Parathyroid adenoma (tissue), 2 donors: ENCODE measurements around the gene TAL1.

Experiments used
- H2AFZ ChIP-seq: fragments of 300-600 bp; sonication (generic); one replicate; pipeline ENCODE4 v1.7.0; 2017; ENCODE audit warnings: antibody characterized with exemption, mild to moderate bottlenecking
- H3K27ac ChIP-seq: fragments of 300-600 bp; sonication (generic); one replicate; pipeline ENCODE4 v1.7.0; 2017
- H3K27me3 ChIP-seq: fragments of 300-600 bp; sonication (generic); one replicate; pipeline ENCODE4 v1.7.0; 2017; ENCODE audit warnings: low read length; ENCODE audit not compliant: control insufficient read depth, insufficient read depth
- H3K36me3 ChIP-seq: fragments of 300-600 bp; sonication (generic); one replicate; pipeline ENCODE4 v1.7.0; 2017; ENCODE audit warnings: low read length; ENCODE audit not compliant: control insufficient read depth, insufficient read depth
- H3K4me1 ChIP-seq: fragments of 300-600 bp; sonication (generic); one replicate; pipeline ENCODE4 v1.7.0; 2017; ENCODE audit warnings: control low read depth
- H3K4me2 ChIP-seq: fragments of 300-600 bp; sonication (generic); one replicate; pipeline ENCODE4 v1.7.0; 2017; ENCODE audit warnings: low read length
- H3K4me3 ChIP-seq: fragments of 300-600 bp; sonication (generic); one replicate; pipeline ENCODE4 v1.7.0; 2017; ENCODE audit warnings: low read depth, low read length
- H3K79me2 ChIP-seq: fragments of 300-600 bp; sonication (generic); one replicate; pipeline ENCODE4 v1.7.0; 2017; ENCODE audit warnings: control low read depth
- H3K9ac ChIP-seq: fragments of 300-600 bp; sonication (generic); one replicate; pipeline ENCODE4 v1.7.0; 2017; ENCODE audit warnings: mild to moderate bottlenecking
- H3K9me3 ChIP-seq: fragments of 300-600 bp; sonication (generic); one replicate; pipeline ENCODE4 v1.7.0; 2017; ENCODE audit warnings: low read length; ENCODE audit not compliant: control insufficient read depth
- TF ChIP-seq, protein P1 (sequence below): fragments of 300-600 bp; sonication (generic); IDR thresholded peaks from one replicate; pipeline ENCODE4 v1.7.0; 2017; ENCODE audit warnings: antibody characterized with exemption, mild to moderate bottlenecking
- donor health status: primary hyperparathyroidism.

Gene TAL1

DNA sequence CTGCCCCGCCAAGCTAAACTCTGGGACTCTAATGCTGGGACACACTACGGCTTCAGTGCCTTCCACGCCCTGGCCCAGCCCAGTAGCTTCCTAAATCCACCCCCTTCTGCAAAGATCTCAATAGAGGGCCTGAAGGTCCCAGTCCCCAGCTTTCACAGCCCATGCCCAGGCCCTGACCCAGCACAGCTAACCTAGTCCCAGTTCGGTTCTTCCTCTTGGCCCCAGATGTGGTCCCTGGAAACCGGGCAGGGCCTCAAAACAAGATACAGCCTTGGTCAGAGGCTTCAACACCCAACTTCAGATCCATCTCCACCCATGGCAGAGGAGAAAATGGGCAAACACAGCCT lies 41.5 kb downstream of the TAL1 start:
- no peak overlapping the region for H3K27ac ChIP-seq

DNA sequence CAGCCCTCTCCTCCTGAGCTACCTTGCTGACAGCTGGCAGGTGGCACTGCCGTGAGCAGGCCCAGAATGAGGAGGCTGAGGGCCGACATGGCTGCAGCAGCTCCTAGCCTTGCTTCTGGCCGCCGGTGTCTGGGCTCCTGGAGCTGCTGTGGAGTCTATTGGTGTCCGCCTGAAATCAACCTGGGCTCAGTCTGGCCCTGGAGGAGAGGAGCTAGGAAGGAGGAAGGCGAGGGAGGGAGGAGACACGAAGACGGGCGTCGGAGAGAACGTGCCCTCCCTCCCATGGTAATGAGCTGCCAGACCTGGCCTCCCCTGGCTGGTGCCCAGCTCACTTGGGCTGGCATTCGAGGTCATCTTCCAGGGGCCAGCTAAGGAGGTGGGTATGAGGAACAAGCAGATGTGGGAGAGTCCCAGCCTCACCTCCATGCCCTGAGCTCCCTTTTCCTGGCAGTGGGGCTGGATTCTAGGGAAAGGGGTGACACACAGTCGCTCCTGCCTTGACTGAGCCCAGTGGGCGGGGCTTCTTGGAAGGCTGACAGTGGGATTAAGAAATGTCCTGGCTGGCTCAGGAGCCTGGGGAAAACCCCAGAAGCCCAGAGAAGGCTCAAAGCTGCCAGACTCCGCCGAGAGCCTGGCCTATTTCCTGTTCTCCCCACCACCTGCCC lies 42.0 kb downstream of the TAL1 start, which contains the start of gene PDZK1IP1:
TSS of gene PDZK1IP1 (minus strand) at position 193 of the 665 bp plus-strand sequence. CDS start at position 89, 104 bp downstream.
- no peak within 1 kb of the TSS for H3K4me2 ChIP-seq
- no peaks in the 10 kb centered on the region for H3K36me3 ChIP-seq
- no peaks in the 10 kb centered on the region for H3K79me2 ChIP-seq
- H3K4me1 ChIP-seq, result no peaks in the 10 kb centered on the region
- TF ChIP-seq, protein P1, sequence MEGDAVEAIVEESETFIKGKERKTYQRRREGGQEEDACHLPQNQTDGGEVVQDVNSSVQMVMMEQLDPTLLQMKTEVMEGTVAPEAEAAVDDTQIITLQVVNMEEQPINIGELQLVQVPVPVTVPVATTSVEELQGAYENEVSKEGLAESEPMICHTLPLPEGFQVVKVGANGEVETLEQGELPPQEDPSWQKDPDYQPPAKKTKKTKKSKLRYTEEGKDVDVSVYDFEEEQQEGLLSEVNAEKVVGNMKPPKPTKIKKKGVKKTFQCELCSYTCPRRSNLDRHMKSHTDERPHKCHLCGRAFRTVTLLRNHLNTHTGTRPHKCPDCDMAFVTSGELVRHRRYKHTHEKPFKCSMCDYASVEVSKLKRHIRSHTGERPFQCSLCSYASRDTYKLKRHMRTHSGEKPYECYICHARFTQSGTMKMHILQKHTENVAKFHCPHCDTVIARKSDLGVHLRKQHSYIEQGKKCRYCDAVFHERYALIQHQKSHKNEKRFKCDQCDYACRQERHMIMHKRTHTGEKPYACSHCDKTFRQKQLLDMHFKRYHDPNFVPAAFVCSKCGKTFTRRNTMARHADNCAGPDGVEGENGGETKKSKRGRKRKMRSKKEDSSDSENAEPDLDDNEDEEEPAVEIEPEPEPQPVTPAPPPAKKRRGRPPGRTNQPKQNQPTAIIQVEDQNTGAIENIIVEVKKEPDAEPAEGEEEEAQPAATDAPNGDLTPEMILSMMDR, result no peak
- H3K9ac ChIP-seq, result no peak within 1 kb of the TSS
- no peak within 1 kb of the TSS for H3K27ac ChIP-seq
- H3K4me3 ChIP-seq, result no peak within 1 kb of the TSS
- no peak within 1 kb of the TSS for H2AFZ ChIP-seq
- no peaks in the 10 kb centered on the region for H3K9me3 ChIP-seq
- no peaks in the 10 kb centered on the region for H3K27me3 ChIP-seq

More for the DNA sequence above, 41.5 kb downstream of the TAL1 start:
- TF ChIP-seq, protein P1, result no peak
- Histone ChIP-seq H3K4me3 (no peak overlapping the region), H2AFZ (no peak overlapping the region), H3K9ac (no peak overlapping the region), H3K79me2 (no peaks in the 10 kb centered on the region), H3K4me2 (no peak overlapping the region), H3K9me3 (no peaks in the 10 kb centered on the region), H3K4me1 (no peaks in the 10 kb centered on the region), H3K36me3 (no peaks in the 10 kb centered on the region), H3K27me3 (no peaks in the 10 kb centered on the region)

DNA sequence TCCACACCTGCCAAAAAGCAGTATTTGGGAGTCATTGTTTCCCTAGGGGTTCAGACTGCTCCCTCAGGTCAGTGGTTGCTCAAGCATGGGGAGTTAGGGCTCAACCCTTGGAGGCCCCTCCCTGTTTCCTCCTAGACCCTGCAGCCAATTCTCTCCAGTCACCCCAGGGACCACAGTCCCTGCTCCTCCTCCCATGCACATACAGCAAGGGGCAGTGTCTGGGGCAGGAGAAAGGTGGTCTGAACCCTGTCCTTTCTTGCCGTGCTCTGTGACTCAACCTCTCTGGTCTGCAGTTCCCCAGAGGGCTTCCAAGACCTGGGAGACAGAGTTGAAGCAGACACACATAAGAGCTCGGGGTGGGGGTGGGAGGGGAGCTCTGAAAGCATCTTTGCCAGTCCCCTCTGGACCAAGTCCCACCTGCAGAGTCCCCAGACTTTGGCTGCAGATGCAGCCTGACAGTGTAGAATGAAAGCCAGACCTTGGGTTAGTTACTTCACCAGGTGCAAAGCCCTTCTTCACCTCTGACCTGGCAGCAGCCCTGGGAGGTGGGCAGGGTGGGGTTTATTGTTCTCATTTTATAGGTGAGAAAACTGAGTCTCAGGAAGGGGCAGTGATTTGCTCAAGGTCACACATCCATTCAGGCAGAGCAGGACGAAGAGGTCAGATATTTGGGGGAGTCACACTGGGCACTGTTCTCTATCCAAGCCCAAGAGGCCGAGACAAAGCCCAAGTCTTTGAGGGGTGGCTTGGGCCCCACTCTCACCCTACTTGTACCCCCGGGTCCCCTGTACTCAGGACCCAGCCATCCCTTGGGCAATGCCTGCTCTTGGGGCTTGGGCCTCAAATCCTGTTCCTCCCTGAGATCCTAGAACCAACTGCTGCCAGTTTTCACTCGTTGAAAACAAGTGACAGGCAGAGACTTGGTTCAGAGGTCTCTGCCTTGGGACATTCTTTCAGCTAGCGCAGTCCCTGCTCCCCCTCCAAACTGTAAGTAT lies 42.9 kb downstream of the TAL1 start:
- Histone ChIP-seq H2AFZ (no peak overlapping the region), H3K9me3 (no peaks in the 10 kb centered on the region), H3K36me3 (no peaks in the 10 kb centered on the region), H3K4me1 (no peaks in the 10 kb centered on the region), H3K9ac (no peak overlapping the region), H3K4me3 (no peak overlapping the region), H3K27ac (no peak overlapping the region), H3K79me2 (no peaks in the 10 kb centered on the region), H3K4me2 (no peak overlapping the region), H3K27me3 (no peaks in the 10 kb centered on the region)
- TF ChIP-seq, protein P1, result no peak

DNA sequence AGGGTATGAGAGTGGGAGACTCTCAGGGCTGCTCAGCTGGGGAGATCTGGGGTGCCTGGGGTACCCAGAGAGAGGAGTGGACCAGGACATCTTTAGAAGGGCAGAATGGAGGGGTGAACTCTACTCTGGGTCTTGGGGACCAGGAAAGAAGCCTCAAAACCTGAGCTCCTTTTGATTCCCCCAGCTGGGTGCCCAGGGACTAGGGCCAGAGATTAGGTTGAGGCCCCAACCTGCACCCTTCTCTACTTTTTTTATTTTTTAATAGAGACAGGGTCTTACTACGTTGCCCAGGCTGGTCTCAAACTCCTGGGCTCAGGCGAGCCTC lies 44.1 kb downstream of the TAL1 start:
- H3K79me2 ChIP-seq, result no peaks in the 10 kb centered on the region
- TF ChIP-seq, protein P1, result no peak
- no peak overlapping the region for H3K27ac ChIP-seq
- H3K9ac ChIP-seq, result no peak overlapping the region
- H3K27me3 ChIP-seq, result no peaks in the 10 kb centered on the region
- no peaks in the 10 kb centered on the region for H3K36me3 ChIP-seq
- H3K4me3 ChIP-seq, result no peak overlapping the region
- H3K4me1 ChIP-seq, result no peaks in the 10 kb centered on the region
- H2AFZ ChIP-seq, result no peak overlapping the region
- H3K9me3 ChIP-seq, result no peaks in the 10 kb centered on the region
- no peak overlapping the region for H3K4me2 ChIP-seq
